ENCODE results near the gene NOTO. TPM values are rescaled to one million over a fixed set of nuclear protein-coding genes. Genes with fewer than 3 reads are reported as not detected.
A peak's percentile ranks its signal among the peaks of the same experiment; 100 is the strongest.

The NOTO gene
- total RNA-seq, 1 donor from 2014 or later: not detected

GRCh38 chr2:73255907-73256617, 53.7 kb downstream of the NOTO start:
- Histone ChIP-seq H3K4me1 (no peaks in the 10 kb centered on the region), H3K36me3 (peaks cover 33% of the 10 kb centered on the region), H3K27ac (no peak overlapping the region), H3K4me3 (no peak overlapping the region), H3K27me3 (no peaks in the 10 kb centered on the region), H3K9me3 (no peaks in the 10 kb centered on the region)
- DNase-seq: peak; percentile 32
- TF ChIP-seq CTCF (IDR thresholded peaks at IDR 0.05): no peak
- ATAC-seq: no peak
- intact Hi-C loops (cut with DNase I): no loop called here

- no peaks in the 10 kb centered on the region for H3K9me3 ChIP-seq
These were observed 54.2 kb downstream of the NOTO start for GRCh38 chr2:73256618-73256922.

GRCh38 chr2:73257021-73257420, 54.6 kb downstream of the NOTO start:
- no peak for TF ChIP-seq CTCF (IDR thresholded peaks at IDR 0.05)
- Histone ChIP-seq H3K4me1 (no peaks in the 10 kb centered on the region), H3K27me3 (no peaks in the 10 kb centered on the region), H3K9me3 (no peaks in the 10 kb centered on the region), H3K4me3 (no peak overlapping the region), H3K27ac (no peak overlapping the region), H3K36me3 (peaks cover 24% of the 10 kb centered on the region)
- intact Hi-C loops (cut with DNase I): no loop called here
- ATAC-seq (no peak), DNase-seq (peak; percentile 33)

More at GRCh38 chr2:73256618-73256922, 54.2 kb downstream of the NOTO start:
- H3K27me3 ChIP-seq: no peaks in the 10 kb centered on the region
- no peak overlapping the region for H3K4me3 ChIP-seq
- intact Hi-C loops (cut with DNase I): no loop called here
- H3K27ac ChIP-seq: no peak overlapping the region
- peaks cover 28% of the 10 kb centered on the region for H3K36me3 ChIP-seq
- ATAC-seq (no peak), DNase-seq (no peak)
- no peak for TF ChIP-seq CTCF (IDR thresholded peaks at IDR 0.05)
- H3K4me1 ChIP-seq: no peaks in the 10 kb centered on the region

- ATAC-seq (no peak), DNase-seq (peak; percentile 69)
- no peak for TF ChIP-seq CTCF (IDR thresholded peaks at IDR 0.05)
- Histone ChIP-seq H3K36me3 (peaks cover 18% of the 10 kb centered on the region), H3K27ac (no peak overlapping the region), H3K4me3 (no peak overlapping the region), H3K27me3 (no peaks in the 10 kb centered on the region), H3K4me1 (no peaks in the 10 kb centered on the region), H3K9me3 (no peaks in the 10 kb centered on the region)
- intact Hi-C loops (cut with DNase I): no loop called here
These were observed 55.2 kb downstream of the NOTO start for GRCh38 chr2:73257425-73258125.

- no peak overlapping the region for H3K4me3 ChIP-seq
- H3K9me3 ChIP-seq: no peaks in the 10 kb centered on the region
- no peak overlapping the region for H3K27ac ChIP-seq
- TF ChIP-seq CTCF (IDR thresholded peaks at IDR 0.05): no peak
- intact Hi-C loops (cut with DNase I): no loop called here
- DNase-seq (peak; percentile 45), ATAC-seq (no peak)
- no peaks in the 10 kb centered on the region for H3K27me3 ChIP-seq
- H3K4me1 ChIP-seq: no peaks in the 10 kb centered on the region
- H3K36me3 ChIP-seq: peaks cover 10% of the 10 kb centered on the region
These were observed 56.0 kb downstream of the NOTO start for GRCh38 chr2:73258186-73258912.
